NCI-H446 (cell line): ENCODE measurements around the gene SLC8A1.
"Not testable (repeated sequence)": the region's sequence is repeated elsewhere in the genome, so short reads cannot be mapped to it uniquely, and the experiment has no call there.

Experiments used
- DNase-seq, 2 experiments: peaks; one replicate each; lab custom pipeline; 2025; lab: John Stamatoyannopoulos, UW

The SLC8A1 gene

GRCh38 chr2:40108851-40109250 lies 343.0 kb downstream of the SLC8A1 start:
- DNase-seq, result no peak

GRCh38 chr2:40106061-40106460 lies 345.8 kb downstream of the SLC8A1 start:
- no peak for DNase-seq

GRCh38 chr2:40105593-40105992 lies 346.3 kb downstream of the SLC8A1 start:
- DNase-seq, result no peak

GRCh38 chr2:40103590-40103989 lies 348.3 kb downstream of the SLC8A1 start:
- no peak for DNase-seq

- no peak for DNase-seq
Observed at GRCh38 chr2:40103163-40103562, 348.7 kb downstream of the SLC8A1 start.

GRCh38 chr2:40102447-40102846 lies 349.4 kb downstream of the SLC8A1 start:
- DNase-seq, result no peak

GRCh38 chr2:40101131-40101575 lies 350.7 kb downstream of the SLC8A1 start:
- DNase-seq, result no peak

GRCh38 chr2:40100676-40101075 lies 351.2 kb downstream of the SLC8A1 start:
- DNase-seq, result no peak

GRCh38 chr2:40098786-40099470 lies 353.0 kb downstream of the SLC8A1 start:
- no peak for DNase-seq

- no peak for DNase-seq
Observed at GRCh38 chr2:40097691-40098385, 354.1 kb downstream of the SLC8A1 start.

- peak in 1 of 2 experiments; percentile 22 for DNase-seq
Observed at GRCh38 chr2:40096360-40096759, 355.5 kb downstream of the SLC8A1 start.

- DNase-seq, result peak; percentile 48 to 87
Observed at GRCh38 chr2:40095000-40095399, 356.9 kb downstream of the SLC8A1 start.

GRCh38 chr2:40094451-40094850 lies 357.4 kb downstream of the SLC8A1 start:
- no peak for DNase-seq

GRCh38 chr2:40093021-40093675 lies 358.7 kb downstream of the SLC8A1 start:
- DNase-seq, result peak in 1 of 2 experiments; percentile 48

- DNase-seq, result peak in 1 of 2 experiments; percentile 17
Observed at GRCh38 chr2:40090044-40090443, 361.8 kb downstream of the SLC8A1 start.

GRCh38 chr2:40087927-40088326 lies 364.0 kb downstream of the SLC8A1 start:
- DNase-seq, result no peak

- no peak for DNase-seq
Observed at GRCh38 chr2:40087434-40087833, 364.5 kb downstream of the SLC8A1 start.

GRCh38 chr2:40085786-40086185 lies 366.1 kb downstream of the SLC8A1 start:
- DNase-seq, result no peak

GRCh38 chr2:40073336-40073735 lies 378.6 kb downstream of the SLC8A1 start:
- not testable (repeated sequence) for DNase-seq

GRCh38 chr2:40072442-40073232 lies 379.3 kb downstream of the SLC8A1 start:
- no peak for DNase-seq

GRCh38 chr2:40062381-40062780 lies 389.5 kb downstream of the SLC8A1 start:
- no peak for DNase-seq

- no peak for DNase-seq
Observed at GRCh38 chr2:40049781-40050180, 402.1 kb downstream of the SLC8A1 start.
